Vagina (tissue), 2 donors: ENCODE measurements around the gene PLA2G7. TPM values are rescaled to one million over a fixed set of nuclear protein-coding genes. Genes with fewer than 3 reads are reported as not detected.
"Not testable (repeated sequence)": the region's sequence is repeated elsewhere in the genome, so short reads cannot be mapped to it uniquely, and the experiment has no call there.

Experiments used
- DNase-seq, 2 donors: peaks; one replicate each; pipeline ENCODE4 v3.0.0-alpha.2; 2017; ENCODE audit errors: extremely low spot score in 2 of 2
- H3K27ac ChIP-seq: fragments of 200-600 bp; sonication (generic); one replicate; pipeline ENCODE4 v1.5.1; 2019
- H3K27me3 ChIP-seq: fragments of 200-600 bp; sonication (generic); one replicate; pipeline ENCODE4 v1.5.1; 2019
- H3K36me3 ChIP-seq, 2 donors: fragments of 200-600 bp; sonication (generic); one replicate each; pipeline ENCODE4 v1.5.1; 2017 to 2019
- H3K4me1 ChIP-seq: fragments of 200-600 bp; sonication (generic); one replicate; pipeline ENCODE4 v1.5.1; 2019
- H3K4me3 ChIP-seq, 2 donors: fragments of 200-600 bp; sonication (generic); 1 replicate in 1 of 2; 2 replicates in 1 of 2; pipeline ENCODE4 v1.5.1; 2016 to 2019
- H3K9me3 ChIP-seq: fragments of 200-600 bp; sonication (generic); one replicate; pipeline ENCODE4 v1.5.1; 2019
- CTCF ChIP-seq, 3 experiments: fragments of 450-650 bp in 2 of 3; fragments of 200-600 bp in 1 of 3; sonication (generic) in 1 of 3; IDR thresholded peaks; one replicate each; pipeline ENCODE4 v1.5.1; 2017 to 2019; ENCODE audit warnings: antibody characterized with exemption in 3 of 3, mild to moderate bottlenecking in 2 of 3, moderate library complexity in 2 of 3
- POLR2A ChIP-seq, 2 donors: fragments of 450-650 bp; IDR thresholded peaks; one replicate each; pipeline ENCODE4 v1.6.1; 2017; ENCODE audit warnings: antibody characterized with exemption in 2 of 2, mild to moderate bottlenecking in 2 of 2, moderate library complexity in 2 of 2
- POLR2AphosphoS5 ChIP-seq, 2 donors: sonication (generic); formaldehyde crosslinking; IDR thresholded peaks; one replicate each; pipeline ENCODE4 v1.9.0; 2017; ENCODE audit warnings: antibody characterized with exemption in 2 of 2, mild to moderate bottlenecking in 2 of 2, low read depth in 1 of 2; ENCODE audit not compliant: insufficient read depth in 1 of 2
- intact Hi-C: fragments of 100-400 bp; cut with DNase I; formaldehyde crosslinking; loops from one replicate; pipeline ENCODE4 v1.15.1; 2023
- total RNA-seq: library from RNA; depleted of rRNA; stranded (reverse); fragments of >200 nt; gene quantifications from one replicate; pipeline ENCODE4 v1.2.3, GENCODE V29; 2016

PLA2G7 gene
- total RNA-seq, 1 donor from 2014 or later, result not detected

- no peak for DNase-seq
- no peaks in the 10 kb centered on the region for H3K36me3 ChIP-seq
- intact Hi-C loops, result no loop called here
- no peak overlapping the region for H3K4me3 ChIP-seq
- H3K4me1 ChIP-seq, result no peaks in the 10 kb centered on the region
- no peaks in the 10 kb centered on the region for H3K27me3 ChIP-seq
- no peaks in the 10 kb centered on the region for H3K9me3 ChIP-seq
- H3K27ac ChIP-seq, result no peak overlapping the region
- TF ChIP-seq CTCF (IDR thresholded peaks at IDR 0.05) (no peak), POLR2A (IDR thresholded peaks at IDR 0.05) (no peak), POLR2AphosphoS5 (IDR thresholded peaks at IDR 0.05; ENCODE audit: insufficient read depth in 1 of 2, low read depth in 1 of 2) (no peak)
These were observed 29.8 kb upstream of the PLA2G7 start for GRCh38 chr6:46764961-46765360.

GRCh38 chr6:46764280-46764679, 29.1 kb upstream of the PLA2G7 start:
- intact Hi-C loops, H3K27ac ChIP-seq, H3K9me3 ChIP-seq, DNase-seq, H3K27me3 ChIP-seq, H3K36me3 ChIP-seq, H3K4me3 ChIP-seq, H3K4me1 ChIP-seq: not testable (repeated sequence)

GRCh38 chr6:46763466-46763865, 28.3 kb upstream of the PLA2G7 start:
- Histone ChIP-seq H3K27me3 (no peaks in the 10 kb centered on the region), H3K4me3 (no peak overlapping the region), H3K4me1 (no peaks in the 10 kb centered on the region), H3K9me3 (no peaks in the 10 kb centered on the region), H3K36me3 (no peaks in the 10 kb centered on the region), H3K27ac (no peak overlapping the region)
- no peak for TF ChIP-seq POLR2AphosphoS5 (IDR thresholded peaks at IDR 0.05; ENCODE audit: insufficient read depth in 1 of 2, low read depth in 1 of 2)
- no peak for TF ChIP-seq POLR2A (IDR thresholded peaks at IDR 0.05)
- TF ChIP-seq CTCF (IDR thresholded peaks at IDR 0.05), result no peak
- intact Hi-C loops, result no loop called here
- DNase-seq, result no peak

- Histone ChIP-seq H3K4me1 (no peaks in the 10 kb centered on the region), H3K36me3 (no peaks in the 10 kb centered on the region), H3K4me3 (no peak overlapping the region), H3K9me3 (no peaks in the 10 kb centered on the region), H3K27ac (no peak overlapping the region), H3K27me3 (no peaks in the 10 kb centered on the region)
- no peak for DNase-seq
- intact Hi-C loops, result no loop called here
- TF ChIP-seq CTCF (IDR thresholded peaks at IDR 0.05) (no peak), POLR2AphosphoS5 (IDR thresholded peaks at IDR 0.05; ENCODE audit: insufficient read depth in 1 of 2, low read depth in 1 of 2) (no peak), POLR2A (IDR thresholded peaks at IDR 0.05) (no peak)
These were observed 25.8 kb upstream of the PLA2G7 start for GRCh38 chr6:46760925-46761324.

- TF ChIP-seq CTCF (IDR thresholded peaks at IDR 0.05), result no peak
- no peak for TF ChIP-seq POLR2A (IDR thresholded peaks at IDR 0.05)
- no peak for TF ChIP-seq POLR2AphosphoS5 (IDR thresholded peaks at IDR 0.05; ENCODE audit: insufficient read depth in 1 of 2, low read depth in 1 of 2)
- Histone ChIP-seq H3K27me3 (no peaks in the 10 kb centered on the region), H3K27ac (no peak overlapping the region), H3K9me3 (no peaks in the 10 kb centered on the region), H3K4me1 (no peaks in the 10 kb centered on the region), H3K4me3 (no peak overlapping the region), H3K36me3 (no peaks in the 10 kb centered on the region)
- no peak for DNase-seq
- intact Hi-C loops, result no loop called here
These were observed 24.0 kb upstream of the PLA2G7 start for GRCh38 chr6:46758960-46759753.
